Measurements from ENCODE around the gene DENND1A.

The DENND1A gene

GRCh38 chr9:123530244-123530643, 399.7 kb downstream of the DENND1A start:
- Histone ChIP-seq H3K9ac (ENCODE audit: low read depth, low read length, poor library complexity, severe bottlenecking) (no peak overlapping the region), H3K9me3 (ENCODE audit: insufficient read depth, low read depth, low read length) (peaks cover 8% of the 10 kb centered on the region), H3K36me3 (ENCODE audit: insufficient read depth, low read length) (no peaks in the 10 kb centered on the region), H3K4me1 (ENCODE audit: insufficient read depth, low read length, poor library complexity, severe bottlenecking) (no peaks in the 10 kb centered on the region), H2AFZ (ENCODE audit: low read length) (no peak overlapping the region), H3F3A (ENCODE audit: low read depth) (no peaks in the 10 kb centered on the region), H3K4me3 (ENCODE audit: low read length, poor library complexity, severe bottlenecking) (no peak overlapping the region), H4K20me1 (ENCODE audit: insufficient read depth, low read length, poor library complexity, severe bottlenecking) (no peaks in the 10 kb centered on the region), H3K27me3 (ENCODE audit: insufficient read depth, low read length, poor library complexity, severe bottlenecking) (no peaks in the 10 kb centered on the region), H3K9me2 (replicated peaks; ENCODE audit: low read depth, low read length) (no peaks in the 10 kb centered on the region), H3K79me2 (ENCODE audit: insufficient read depth, low read length) (no peaks in the 10 kb centered on the region), H3K4me2 (ENCODE audit: low read depth, low read length, poor library complexity, severe bottlenecking) (no peak overlapping the region)
- TF ChIP-seq EZH2phosphoT487 (IDR thresholded peaks at IDR 0.05; ENCODE audit: borderline replicate concordance) (no peak), CTCF (conservative IDR thresholded peaks at IDR 0.05; ENCODE audit: low read length) (no peak)

- no peak overlapping the region for H3K4me2 ChIP-seq (ENCODE audit: low read depth, low read length, poor library complexity, severe bottlenecking)
- H3F3A ChIP-seq (ENCODE audit: low read depth): no peaks in the 10 kb centered on the region
- no peak overlapping the region for H2AFZ ChIP-seq (ENCODE audit: low read length)
- no peaks in the 10 kb centered on the region for H3K79me2 ChIP-seq (ENCODE audit: insufficient read depth, low read length)
- H3K27me3 ChIP-seq (ENCODE audit: insufficient read depth, low read length, poor library complexity, severe bottlenecking): no peaks in the 10 kb centered on the region
- H3K36me3 ChIP-seq (ENCODE audit: insufficient read depth, low read length): no peaks in the 10 kb centered on the region
- H3K9me3 ChIP-seq (ENCODE audit: insufficient read depth, low read depth, low read length): peaks cover 8% of the 10 kb centered on the region
- H3K9ac ChIP-seq (ENCODE audit: low read depth, low read length, poor library complexity, severe bottlenecking): no peak overlapping the region
- no peaks in the 10 kb centered on the region for H3K9me2 ChIP-seq (replicated peaks; ENCODE audit: low read depth, low read length)
- H3K4me3 ChIP-seq (ENCODE audit: low read length, poor library complexity, severe bottlenecking): no peak overlapping the region
- no peaks in the 10 kb centered on the region for H4K20me1 ChIP-seq (ENCODE audit: insufficient read depth, low read length, poor library complexity, severe bottlenecking)
- H3K4me1 ChIP-seq (ENCODE audit: insufficient read depth, low read length, poor library complexity, severe bottlenecking): no peaks in the 10 kb centered on the region
- TF ChIP-seq EZH2phosphoT487 (IDR thresholded peaks at IDR 0.05; ENCODE audit: borderline replicate concordance) (no peak), CTCF (conservative IDR thresholded peaks at IDR 0.05; ENCODE audit: low read length) (no peak)
Measured at GRCh38 chr9:123528501-123528900, 401.4 kb downstream of the DENND1A start.

GRCh38 chr9:123527981-123528380, 401.9 kb downstream of the DENND1A start:
- Histone ChIP-seq H3K4me2 (ENCODE audit: low read depth, low read length, poor library complexity, severe bottlenecking) (no peak overlapping the region), H3K4me3 (ENCODE audit: low read length, poor library complexity, severe bottlenecking) (no peak overlapping the region), H4K20me1 (ENCODE audit: insufficient read depth, low read length, poor library complexity, severe bottlenecking) (no peaks in the 10 kb centered on the region), H2AFZ (ENCODE audit: low read length) (no peak overlapping the region), H3K9me3 (ENCODE audit: insufficient read depth, low read depth, low read length) (peaks cover 8% of the 10 kb centered on the region), H3K9ac (ENCODE audit: low read depth, low read length, poor library complexity, severe bottlenecking) (no peak overlapping the region), H3K9me2 (replicated peaks; ENCODE audit: low read depth, low read length) (no peaks in the 10 kb centered on the region), H3K79me2 (ENCODE audit: insufficient read depth, low read length) (no peaks in the 10 kb centered on the region), H3K27me3 (ENCODE audit: insufficient read depth, low read length, poor library complexity, severe bottlenecking) (no peaks in the 10 kb centered on the region), H3K4me1 (ENCODE audit: insufficient read depth, low read length, poor library complexity, severe bottlenecking) (no peaks in the 10 kb centered on the region), H3K36me3 (ENCODE audit: insufficient read depth, low read length) (no peaks in the 10 kb centered on the region), H3F3A (ENCODE audit: low read depth) (no peaks in the 10 kb centered on the region)
- TF ChIP-seq CTCF (conservative IDR thresholded peaks at IDR 0.05; ENCODE audit: low read length): no peak
- no peak for TF ChIP-seq EZH2phosphoT487 (IDR thresholded peaks at IDR 0.05; ENCODE audit: borderline replicate concordance)
